ENCODE results near the gene CDC42EP1. TPM values are rescaled to one million over a fixed set of nuclear protein-coding genes. Genes with fewer than 3 reads are reported as not detected.

CDC42EP1 gene
- total and polyA plus RNA-seq, 2 experiments from 2014 or later, result 7.7 to 10.2 TPM

- H3K4me3 ChIP-seq, result no peak overlapping the region
- H3K79me2 ChIP-seq (replicated peaks; ENCODE audit: insufficient read depth), result no peaks in the 10 kb centered on the region
- no peaks in the 10 kb centered on the region for H3K27me3 ChIP-seq (ENCODE audit: insufficient read depth)
- H3K4me2 ChIP-seq, result no peak overlapping the region
- H3K27ac Mint-ChIP-seq, result no peak overlapping the region
- H3K27me3 Mint-ChIP-seq (ENCODE audit: insufficient read depth, low read depth, poor library complexity), result peaks cover 8% of the 10 kb centered on the region
- no peak overlapping the region for H3K27ac ChIP-seq (ENCODE audit: low read depth)
- no peak for DNase-seq (ENCODE audit: low spot score)
- H3K9me2 ChIP-seq (ENCODE audit: insufficient read depth), result no peaks in the 10 kb centered on the region
- no peak overlapping the region for H2AFZ ChIP-seq
- no peaks in the 10 kb centered on the region for H3K4me1 ChIP-seq (ENCODE audit: insufficient read depth)
- H3K36me3 Mint-ChIP-seq (ENCODE audit: low read depth), result no peaks in the 10 kb centered on the region
- H3K36me3 ChIP-seq (ENCODE audit: insufficient read depth), result no peaks in the 10 kb centered on the region
- no peaks in the 10 kb centered on the region for H3K4me1 Mint-ChIP-seq
- no peaks in the 10 kb centered on the region for H4K20me1 ChIP-seq (replicated peaks; ENCODE audit: insufficient read depth)
- ATAC-seq, result no peak
- TF ChIP-seq ZNF114 (CRISPR knock-in tag; IDR thresholded peaks at IDR 0.05) (no peak), REST (IDR thresholded peaks at IDR 0.05; ENCODE audit: unreplicated experiment) (no peak), NANOG (IDR thresholded peaks at IDR 0.05; ENCODE audit: borderline replicate concordance) (no peak), ZNF331 (CRISPR knock-in tag; IDR thresholded peaks at IDR 0.05; ENCODE audit: low read depth) (no peak), STAT1 (IDR thresholded peaks at IDR 0.05; ENCODE audit: unreplicated experiment) (no peak), POLR2AphosphoS5 (IDR thresholded peaks at IDR 0.05; ENCODE audit: low read depth) (no peak), EZH2phosphoT487 (IDR thresholded peaks at IDR 0.05; ENCODE audit: unreplicated experiment) (no peak), ETS1 (IDR thresholded peaks at IDR 0.05) (no peak), JUNB (IDR thresholded peaks at IDR 0.05; ENCODE audit: unreplicated experiment) (no peak)
- TF ChIP-seq, protein P1, sequence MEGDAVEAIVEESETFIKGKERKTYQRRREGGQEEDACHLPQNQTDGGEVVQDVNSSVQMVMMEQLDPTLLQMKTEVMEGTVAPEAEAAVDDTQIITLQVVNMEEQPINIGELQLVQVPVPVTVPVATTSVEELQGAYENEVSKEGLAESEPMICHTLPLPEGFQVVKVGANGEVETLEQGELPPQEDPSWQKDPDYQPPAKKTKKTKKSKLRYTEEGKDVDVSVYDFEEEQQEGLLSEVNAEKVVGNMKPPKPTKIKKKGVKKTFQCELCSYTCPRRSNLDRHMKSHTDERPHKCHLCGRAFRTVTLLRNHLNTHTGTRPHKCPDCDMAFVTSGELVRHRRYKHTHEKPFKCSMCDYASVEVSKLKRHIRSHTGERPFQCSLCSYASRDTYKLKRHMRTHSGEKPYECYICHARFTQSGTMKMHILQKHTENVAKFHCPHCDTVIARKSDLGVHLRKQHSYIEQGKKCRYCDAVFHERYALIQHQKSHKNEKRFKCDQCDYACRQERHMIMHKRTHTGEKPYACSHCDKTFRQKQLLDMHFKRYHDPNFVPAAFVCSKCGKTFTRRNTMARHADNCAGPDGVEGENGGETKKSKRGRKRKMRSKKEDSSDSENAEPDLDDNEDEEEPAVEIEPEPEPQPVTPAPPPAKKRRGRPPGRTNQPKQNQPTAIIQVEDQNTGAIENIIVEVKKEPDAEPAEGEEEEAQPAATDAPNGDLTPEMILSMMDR (conservative IDR thresholded peaks at IDR 0.05; ENCODE audit: low read depth in 2 of 2), result no peak
- H3K4me3 Mint-ChIP-seq, result no peak overlapping the region
- H3K9me3 Mint-ChIP-seq, result no peaks in the 10 kb centered on the region
- H3F3A ChIP-seq (replicated peaks; ENCODE audit: low read depth), result no peaks in the 10 kb centered on the region
Observed at GRCh38 chr22:37578002-37578401, 17.7 kb downstream of the CDC42EP1 start.

DNA sequence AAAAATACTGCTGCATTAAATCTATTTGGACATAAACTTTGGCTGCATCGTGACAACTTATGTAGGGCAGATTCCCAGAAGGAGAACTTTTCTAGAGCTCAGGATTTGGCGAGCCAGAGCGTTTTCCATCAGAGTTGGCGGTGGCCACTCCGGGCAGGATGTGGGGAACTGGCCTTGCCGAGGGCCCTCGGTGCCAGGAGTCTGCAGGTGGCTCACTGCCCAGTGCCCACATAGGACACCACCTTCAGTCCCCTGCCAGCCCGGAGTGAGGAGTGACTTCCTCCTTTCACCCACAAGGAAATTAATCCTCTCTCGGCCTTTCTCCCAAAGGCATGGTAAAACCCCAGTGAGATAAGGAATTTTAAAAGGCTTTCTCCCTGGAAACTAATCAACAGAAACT lies 21.2 kb downstream of the CDC42EP1 start:
- no peak overlapping the region for H3K27ac ChIP-seq (ENCODE audit: low read depth)
- no peak overlapping the region for H3K4me3 Mint-ChIP-seq
- no peaks in the 10 kb centered on the region for H3K9me3 Mint-ChIP-seq
- no peaks in the 10 kb centered on the region for H3K27me3 ChIP-seq (ENCODE audit: insufficient read depth)
- no peak for ATAC-seq
- H3K27me3 Mint-ChIP-seq (ENCODE audit: insufficient read depth, low read depth, poor library complexity), result peaks cover 1% of the 10 kb centered on the region
- TF ChIP-seq ZNF114 (CRISPR knock-in tag; IDR thresholded peaks at IDR 0.05), result no peak
- H3K4me1 ChIP-seq (ENCODE audit: insufficient read depth), result peaks cover 8% of the 10 kb centered on the region
- H3K4me1 Mint-ChIP-seq, result peaks cover 9% of the 10 kb centered on the region
- no peaks in the 10 kb centered on the region for H3F3A ChIP-seq (replicated peaks; ENCODE audit: low read depth)
- H3K4me2 ChIP-seq, result no peak overlapping the region
- H3K4me3 ChIP-seq, result no peak overlapping the region
- no peaks in the 10 kb centered on the region for H4K20me1 ChIP-seq (replicated peaks; ENCODE audit: insufficient read depth)
- no peaks in the 10 kb centered on the region for H3K36me3 Mint-ChIP-seq (ENCODE audit: low read depth)
- DNase-seq (ENCODE audit: low spot score), result no peak
- H3K9me2 ChIP-seq (ENCODE audit: insufficient read depth), result no peaks in the 10 kb centered on the region
- H3K27ac Mint-ChIP-seq, result no peak overlapping the region
- H3K79me2 ChIP-seq (replicated peaks; ENCODE audit: insufficient read depth), result no peaks in the 10 kb centered on the region
- no peaks in the 10 kb centered on the region for H3K36me3 ChIP-seq (ENCODE audit: insufficient read depth)
- no peak overlapping the region for H2AFZ ChIP-seq
